ENCODE data around the gene MPP2.

MPP2 gene

DNA sequence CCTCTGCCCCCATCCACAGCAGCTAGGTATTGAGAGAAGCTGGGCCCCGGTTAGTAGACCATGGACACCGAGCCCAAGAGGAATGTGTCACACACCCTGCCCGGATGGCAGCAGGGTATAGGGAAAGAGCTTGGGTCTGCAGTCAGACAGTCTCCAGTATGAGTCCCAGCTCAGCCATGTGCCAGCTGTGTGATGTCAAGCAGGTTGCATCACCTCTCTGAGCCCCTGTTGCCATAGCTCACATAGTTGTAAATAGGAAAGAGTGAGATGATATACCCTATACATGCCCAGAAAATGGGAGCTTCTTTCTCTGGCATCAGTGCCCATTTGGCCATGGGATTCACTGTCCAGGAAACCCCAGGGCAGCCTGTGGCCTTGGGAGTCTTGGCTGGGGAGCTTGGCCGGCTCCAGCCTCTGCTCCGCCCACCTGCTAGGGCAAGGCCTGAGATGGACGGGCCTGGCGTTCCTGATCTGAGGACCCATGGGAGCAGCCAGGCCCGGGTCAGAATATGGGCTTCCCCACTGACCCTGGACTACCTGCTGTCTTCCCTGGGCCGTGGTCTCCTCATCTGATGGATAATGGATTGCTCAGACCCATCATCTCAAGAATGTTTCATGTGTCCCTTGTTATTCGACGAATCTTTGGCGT lies 47.1 kb downstream of the MPP2 start:
- Histone ChIP-seq H3K4me1 (ENCODE audit: control insufficient read depth, insufficient read depth, low read length) (peaks cover 17% of the 10 kb centered on the region), H3K27ac (ENCODE audit: low read length) (no peak overlapping the region), H3K9me3 (ENCODE audit: control insufficient read depth in 2 of 2, low read length in 2 of 2) (no peaks in the 10 kb centered on the region)

DNA sequence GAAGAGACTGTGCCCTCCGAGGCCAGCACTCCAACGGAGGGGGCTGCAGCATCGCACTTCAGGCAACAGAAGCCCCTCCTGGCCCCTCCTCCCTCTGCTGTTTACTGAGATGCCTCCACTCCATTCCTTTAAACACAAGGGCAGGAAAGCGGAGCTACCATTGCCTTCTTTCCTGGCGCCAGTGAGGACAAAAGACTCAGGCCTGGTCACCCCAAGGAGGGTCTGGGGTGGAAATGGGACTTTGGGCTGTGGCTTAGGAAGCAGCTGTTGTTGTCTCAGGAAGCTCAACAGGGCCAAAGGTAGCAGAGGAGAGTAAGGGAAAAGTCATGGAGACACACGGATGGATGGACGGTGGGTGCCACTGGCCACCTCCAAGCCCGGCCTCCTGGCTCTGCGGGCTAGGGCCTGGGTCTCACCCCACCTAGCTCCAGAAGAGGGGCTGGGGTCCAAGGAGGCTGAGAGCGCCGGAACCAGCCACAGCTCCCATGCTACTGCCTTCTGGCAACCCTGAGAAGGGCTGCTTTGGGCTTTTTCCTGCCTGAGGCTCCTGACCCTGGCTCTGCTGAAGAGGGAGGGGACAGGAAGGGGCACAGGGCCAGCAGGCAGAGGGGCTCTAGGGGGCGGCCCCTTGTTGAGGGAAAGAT lies 49.3 kb downstream of the MPP2 start:
- H3K9me3 ChIP-seq (ENCODE audit: control insufficient read depth in 2 of 2, low read length in 2 of 2): no peaks in the 10 kb centered on the region
- H3K36me3 ChIP-seq (ENCODE audit: control insufficient read depth in 2 of 2, insufficient read depth in 2 of 2, low read length in 2 of 2): no peaks in the 10 kb centered on the region
- peaks cover 4 to 8% of the 10 kb centered on the region in 2 donors for H3K27me3 ChIP-seq (ENCODE audit: control insufficient read depth in 1 of 2, insufficient read depth in 2 of 2, low read length in 2 of 2)
- H3K4me1 ChIP-seq (ENCODE audit: control insufficient read depth, insufficient read depth, low read length): peaks cover 17% of the 10 kb centered on the region
- no peak overlapping the region for H3K27ac ChIP-seq (ENCODE audit: low read length)
- H3K4me3 ChIP-seq (ENCODE audit: low read length in 2 of 2): no peak overlapping the region
- H3K9ac ChIP-seq (ENCODE audit: low read length in 2 of 2): no peak overlapping the region

More for the DNA sequence above, 47.1 kb downstream of the MPP2 start:
- no peak overlapping the region for H3K4me3 ChIP-seq (ENCODE audit: low read length in 2 of 2)
- no peak overlapping the region for H3K9ac ChIP-seq (ENCODE audit: low read length in 2 of 2)
- H3K27me3 ChIP-seq (ENCODE audit: control insufficient read depth in 1 of 2, insufficient read depth in 2 of 2, low read length in 2 of 2): peaks cover 4 to 8% of the 10 kb centered on the region in 2 donors
- H3K36me3 ChIP-seq (ENCODE audit: control insufficient read depth in 2 of 2, insufficient read depth in 2 of 2, low read length in 2 of 2): no peaks in the 10 kb centered on the region

DNA sequence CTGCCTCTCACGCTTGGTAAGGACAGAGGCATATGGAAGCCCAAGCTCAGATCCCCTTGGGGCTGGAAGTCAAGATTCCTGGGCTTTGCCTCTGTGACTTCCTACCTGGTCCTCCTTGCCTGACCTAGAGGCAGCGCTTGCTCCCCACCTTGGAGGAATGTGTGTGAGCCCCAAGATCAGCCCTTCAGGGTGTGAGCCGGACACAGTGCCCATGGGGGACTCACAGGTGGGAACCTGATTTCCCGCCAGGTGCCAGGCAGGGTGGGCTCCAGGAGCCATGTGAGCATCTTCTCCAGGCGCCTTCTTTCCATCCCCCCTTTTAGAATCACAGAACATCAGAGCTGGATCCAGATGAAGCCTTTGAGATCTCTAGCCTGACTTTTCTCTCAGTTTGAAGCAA lies 50.2 kb downstream of the MPP2 start:
- H3K9ac ChIP-seq (ENCODE audit: low read length in 2 of 2): no peak overlapping the region
- peaks cover 16% of the 10 kb centered on the region for H3K4me1 ChIP-seq (ENCODE audit: control insufficient read depth, insufficient read depth, low read length)
- H3K4me3 ChIP-seq (ENCODE audit: low read length in 2 of 2): no peak overlapping the region
- peaks cover 4 to 8% of the 10 kb centered on the region in 2 donors for H3K27me3 ChIP-seq (ENCODE audit: control insufficient read depth in 1 of 2, insufficient read depth in 2 of 2, low read length in 2 of 2)
- no peaks in the 10 kb centered on the region for H3K9me3 ChIP-seq (ENCODE audit: control insufficient read depth in 2 of 2, low read length in 2 of 2)
- H3K27ac ChIP-seq (ENCODE audit: low read length): no peak overlapping the region
- no peaks in the 10 kb centered on the region for H3K36me3 ChIP-seq (ENCODE audit: control insufficient read depth in 2 of 2, insufficient read depth in 2 of 2, low read length in 2 of 2)

DNA sequence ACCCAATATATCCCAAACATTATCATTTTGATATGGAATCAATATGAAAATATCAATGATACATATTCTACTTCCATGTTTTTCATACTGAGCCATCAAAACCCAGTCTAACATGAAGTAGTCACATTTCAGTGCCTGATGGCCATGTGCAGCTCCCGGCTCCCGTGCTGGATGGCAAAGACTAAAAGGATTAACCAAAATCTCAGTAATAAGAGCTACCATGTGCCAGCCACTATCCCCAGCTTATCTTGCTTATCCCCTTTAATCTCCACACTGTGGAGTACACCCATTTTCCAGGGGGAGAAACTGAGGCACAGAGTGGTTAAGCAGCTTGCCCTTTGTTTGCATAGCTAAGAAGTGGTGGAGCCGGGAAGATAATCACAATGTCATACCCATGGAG lies 51.2 kb downstream of the MPP2 start:
- no peak overlapping the region for H3K4me3 ChIP-seq (ENCODE audit: low read length in 2 of 2)
- H3K9ac ChIP-seq (ENCODE audit: low read length in 2 of 2): no peak overlapping the region
- no peaks in the 10 kb centered on the region for H3K9me3 ChIP-seq (ENCODE audit: control insufficient read depth in 2 of 2, low read length in 2 of 2)
- no peaks in the 10 kb centered on the region for H3K36me3 ChIP-seq (ENCODE audit: control insufficient read depth in 2 of 2, insufficient read depth in 2 of 2, low read length in 2 of 2)
- peaks cover 4 to 8% of the 10 kb centered on the region in 2 donors for H3K27me3 ChIP-seq (ENCODE audit: control insufficient read depth in 1 of 2, insufficient read depth in 2 of 2, low read length in 2 of 2)
- peaks cover 10% of the 10 kb centered on the region for H3K4me1 ChIP-seq (ENCODE audit: control insufficient read depth, insufficient read depth, low read length)
- no peak overlapping the region for H3K27ac ChIP-seq (ENCODE audit: low read length)

DNA sequence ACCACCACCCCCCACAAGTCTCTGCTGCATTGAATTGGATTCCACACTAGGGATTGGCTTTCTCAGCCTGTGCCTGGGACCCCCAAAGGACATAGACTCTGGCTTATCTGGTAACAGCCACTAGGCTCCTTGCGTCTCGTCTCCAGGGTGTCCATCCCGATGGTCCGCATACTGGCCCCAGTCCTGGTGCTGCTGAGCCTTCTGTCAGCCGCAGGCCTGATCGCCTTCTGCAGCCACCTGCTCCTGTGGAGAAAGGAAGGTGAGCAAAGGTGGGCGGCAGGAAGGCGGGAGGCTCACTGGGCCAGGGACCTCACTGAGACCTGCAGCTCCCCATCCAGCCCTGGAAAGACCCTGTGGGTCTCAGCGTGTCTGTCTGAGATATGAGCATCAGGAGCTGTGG lies 52.3 kb downstream of the MPP2 start:
- Histone ChIP-seq H3K36me3 (ENCODE audit: control insufficient read depth in 2 of 2, insufficient read depth in 2 of 2, low read length in 2 of 2) (no peaks in the 10 kb centered on the region), H3K9ac (ENCODE audit: low read length in 2 of 2) (no peak overlapping the region), H3K4me3 (ENCODE audit: low read length in 2 of 2) (no peak overlapping the region), H3K9me3 (ENCODE audit: control insufficient read depth in 2 of 2, low read length in 2 of 2) (no peaks in the 10 kb centered on the region), H3K4me1 (ENCODE audit: control insufficient read depth, insufficient read depth, low read length) (peaks cover 2% of the 10 kb centered on the region), H3K27me3 (ENCODE audit: control insufficient read depth in 1 of 2, insufficient read depth in 2 of 2, low read length in 2 of 2) (peaks cover 4 to 8% of the 10 kb centered on the region in 2 donors), H3K27ac (ENCODE audit: low read length) (no peak overlapping the region)

DNA sequence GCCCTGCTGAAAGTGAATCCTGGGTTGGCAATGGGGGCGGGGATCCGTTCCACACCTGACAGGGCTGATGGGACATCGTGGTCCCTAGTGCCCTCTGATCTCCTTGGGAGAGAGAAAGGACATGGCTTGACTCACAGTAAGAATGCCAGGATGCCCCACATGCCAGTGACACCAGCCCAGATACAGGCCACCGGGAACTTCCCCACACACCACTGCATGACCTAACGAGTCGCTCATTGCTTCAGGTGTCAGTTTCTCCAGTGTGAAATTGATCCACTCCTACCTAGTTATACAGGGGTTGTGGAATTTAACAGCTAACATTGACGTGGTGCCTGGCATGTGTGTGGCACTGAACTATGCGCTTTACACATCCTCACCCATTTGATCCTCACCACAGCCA lies 52.8 kb downstream of the MPP2 start:
- Histone ChIP-seq H3K9me3 (ENCODE audit: control insufficient read depth in 2 of 2, low read length in 2 of 2) (no peaks in the 10 kb centered on the region), H3K4me1 (ENCODE audit: control insufficient read depth, insufficient read depth, low read length) (peaks cover 2% of the 10 kb centered on the region), H3K4me3 (ENCODE audit: low read length in 2 of 2) (no peak overlapping the region), H3K9ac (ENCODE audit: low read length in 2 of 2) (no peak overlapping the region), H3K27me3 (ENCODE audit: control insufficient read depth in 1 of 2, insufficient read depth in 2 of 2, low read length in 2 of 2) (peaks cover 4 to 8% of the 10 kb centered on the region in 2 donors), H3K27ac (ENCODE audit: low read length) (no peak overlapping the region), H3K36me3 (ENCODE audit: control insufficient read depth in 2 of 2, insufficient read depth in 2 of 2, low read length in 2 of 2) (no peaks in the 10 kb centered on the region)

DNA sequence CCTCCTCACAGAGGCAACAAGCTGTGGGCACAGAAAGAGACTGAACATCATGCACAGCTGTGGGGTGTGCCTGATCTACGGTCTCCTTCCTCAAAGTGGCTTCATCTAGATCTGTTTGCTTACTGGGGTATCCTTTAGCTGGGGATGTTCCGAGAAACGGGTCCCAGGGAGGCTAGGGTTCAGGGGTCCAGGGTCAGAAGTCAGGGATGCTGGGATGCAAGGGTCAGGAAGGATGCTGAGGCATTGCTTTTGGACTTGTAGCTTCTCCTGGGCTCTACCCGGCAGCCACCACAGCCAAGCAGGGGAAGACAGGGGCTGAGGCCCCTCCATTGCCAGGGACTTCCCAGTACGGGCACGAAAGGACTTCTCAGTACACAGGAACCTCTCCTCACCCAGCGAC lies 53.8 kb downstream of the MPP2 start:
- Histone ChIP-seq H3K9ac (ENCODE audit: low read length in 2 of 2) (no peak overlapping the region), H3K36me3 (ENCODE audit: control insufficient read depth in 2 of 2, insufficient read depth in 2 of 2, low read length in 2 of 2) (no peaks in the 10 kb centered on the region), H3K27ac (ENCODE audit: low read length) (no peak overlapping the region), H3K9me3 (ENCODE audit: control insufficient read depth in 2 of 2, low read length in 2 of 2) (no peaks in the 10 kb centered on the region), H3K4me1 (ENCODE audit: control insufficient read depth, insufficient read depth, low read length) (peaks cover 2% of the 10 kb centered on the region), H3K27me3 (ENCODE audit: control insufficient read depth in 1 of 2, insufficient read depth in 2 of 2, low read length in 2 of 2) (peaks cover 4 to 8% of the 10 kb centered on the region in 2 donors), H3K4me3 (ENCODE audit: low read length in 2 of 2) (no peak overlapping the region)

DNA sequence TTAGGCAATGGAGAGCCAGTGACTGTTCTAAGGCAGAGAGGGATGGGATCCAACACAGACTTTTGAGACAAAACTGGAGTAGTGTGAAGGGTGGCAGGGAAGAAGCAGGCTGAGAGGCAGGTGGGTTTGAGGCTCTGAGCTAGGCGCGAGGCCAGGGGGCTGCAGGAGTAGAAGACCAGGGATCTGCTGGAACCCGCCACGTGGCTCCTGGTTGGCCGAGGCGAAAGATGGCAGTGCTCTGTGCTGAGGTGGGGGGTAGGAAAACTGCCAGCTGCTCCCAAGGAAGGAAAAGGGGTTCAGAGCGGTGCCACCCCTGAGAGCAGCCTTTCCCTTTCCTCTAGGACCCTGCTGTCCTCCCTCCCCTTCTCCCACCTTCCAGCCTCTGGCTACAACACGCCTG lies 54.8 kb downstream of the MPP2 start:
- H3K9ac ChIP-seq (ENCODE audit: low read length in 2 of 2): no peak overlapping the region
- no peaks in the 10 kb centered on the region for H3K9me3 ChIP-seq (ENCODE audit: control insufficient read depth in 2 of 2, low read length in 2 of 2)
- peaks cover 4 to 6% of the 10 kb centered on the region in 2 donors for H3K27me3 ChIP-seq (ENCODE audit: control insufficient read depth in 1 of 2, insufficient read depth in 2 of 2, low read length in 2 of 2)
- no peaks in the 10 kb centered on the region for H3K36me3 ChIP-seq (ENCODE audit: control insufficient read depth in 2 of 2, insufficient read depth in 2 of 2, low read length in 2 of 2)
- no peak overlapping the region for H3K4me3 ChIP-seq (ENCODE audit: low read length in 2 of 2)
- H3K4me1 ChIP-seq (ENCODE audit: control insufficient read depth, insufficient read depth, low read length): no peaks in the 10 kb centered on the region
- no peak overlapping the region for H3K27ac ChIP-seq (ENCODE audit: low read length)

DNA sequence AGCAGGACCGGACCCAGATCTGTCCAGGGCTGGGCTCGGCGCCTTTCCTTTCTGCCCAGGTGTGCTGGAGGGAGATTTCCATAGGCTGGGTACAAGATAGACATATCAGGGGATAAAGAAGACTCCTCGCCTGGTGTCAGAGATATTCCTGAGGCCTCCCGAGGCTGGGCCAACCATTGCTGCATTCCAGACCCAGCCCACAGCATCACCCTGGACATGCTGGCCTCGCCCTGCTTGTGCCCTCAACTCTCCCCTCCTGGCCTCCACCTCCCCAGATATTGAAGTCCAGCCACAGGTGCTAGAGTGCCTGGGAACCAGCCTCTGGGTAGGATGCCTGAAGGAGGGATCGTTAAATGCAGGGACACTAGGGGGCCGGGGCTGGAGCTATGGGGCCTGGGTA lies 58.2 kb downstream of the MPP2 start:
- Histone ChIP-seq H3K9ac (ENCODE audit: low read length in 2 of 2) (no peak overlapping the region), H3K4me3 (ENCODE audit: low read length in 2 of 2) (no peak overlapping the region), H3K36me3 (ENCODE audit: control insufficient read depth in 2 of 2, insufficient read depth in 2 of 2, low read length in 2 of 2) (no peaks in the 10 kb centered on the region), H3K27ac (ENCODE audit: low read length) (no peak overlapping the region), H3K4me1 (ENCODE audit: control insufficient read depth, insufficient read depth, low read length) (peaks cover 7% of the 10 kb centered on the region), H3K27me3 (ENCODE audit: control insufficient read depth in 1 of 2, insufficient read depth in 2 of 2, low read length in 2 of 2) (no peaks in the 10 kb centered on the region), H3K9me3 (ENCODE audit: control insufficient read depth in 2 of 2, low read length in 2 of 2) (no peaks in the 10 kb centered on the region)

DNA sequence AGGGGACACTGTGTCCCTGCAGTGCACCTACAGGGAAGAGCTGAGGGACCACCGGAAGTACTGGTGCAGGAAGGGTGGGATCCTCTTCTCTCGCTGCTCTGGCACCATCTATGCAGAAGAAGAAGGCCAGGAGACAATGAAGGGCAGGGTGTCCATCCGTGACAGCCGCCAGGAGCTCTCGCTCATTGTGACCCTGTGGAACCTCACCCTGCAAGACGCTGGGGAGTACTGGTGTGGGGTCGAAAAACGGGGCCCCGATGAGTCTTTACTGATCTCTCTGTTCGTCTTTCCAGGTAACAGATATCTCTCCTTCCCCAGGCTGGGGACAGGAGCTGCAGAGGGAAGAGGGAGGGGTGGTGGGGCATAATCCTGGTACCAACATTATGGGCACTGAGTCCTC lies 58.7 kb downstream of the MPP2 start:
- Histone ChIP-seq H3K9ac (ENCODE audit: low read length in 2 of 2) (no peak overlapping the region), H3K36me3 (ENCODE audit: control insufficient read depth in 2 of 2, insufficient read depth in 2 of 2, low read length in 2 of 2) (no peaks in the 10 kb centered on the region), H3K4me1 (ENCODE audit: control insufficient read depth, insufficient read depth, low read length) (peaks cover 7% of the 10 kb centered on the region), H3K9me3 (ENCODE audit: control insufficient read depth in 2 of 2, low read length in 2 of 2) (no peaks in the 10 kb centered on the region), H3K4me3 (ENCODE audit: low read length in 2 of 2) (no peak overlapping the region), H3K27me3 (ENCODE audit: control insufficient read depth in 1 of 2, insufficient read depth in 2 of 2, low read length in 2 of 2) (no peaks in the 10 kb centered on the region), H3K27ac (ENCODE audit: low read length) (no peak overlapping the region)

DNA sequence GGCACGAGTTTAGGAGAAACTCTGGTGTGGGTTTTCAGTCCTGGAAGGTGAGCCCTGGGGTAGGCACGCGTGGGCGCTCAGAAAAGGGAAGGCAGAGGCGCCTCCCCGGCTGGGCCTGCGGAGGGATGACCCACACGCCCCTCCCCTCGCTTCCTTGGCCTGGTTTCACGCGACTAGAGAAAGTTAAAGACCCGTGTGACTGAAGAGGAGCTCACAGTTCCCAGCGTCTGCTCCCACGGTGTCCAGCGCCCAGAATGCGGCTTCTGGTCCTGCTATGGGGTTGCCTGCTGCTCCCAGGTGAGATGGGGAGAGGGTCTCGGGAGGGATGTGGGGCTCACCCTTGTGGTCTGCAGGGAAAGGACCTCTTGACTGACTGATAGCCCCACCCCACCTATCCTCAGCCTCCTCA lies 60.4 kb downstream of the MPP2 start, which contains the start of gene CD300LG:
Gene CD300LG, plus strand, starts transcription at position 214 of the 409 bp plus-strand sequence. Its CDS starts 41 bp downstream, at position 255.
- Histone ChIP-seq H3K4me3 (ENCODE audit: low read length in 2 of 2) (no peak within 1 kb of the TSS), H3K9ac (ENCODE audit: low read length in 2 of 2) (no peak within 1 kb of the TSS), H3K9me3 (ENCODE audit: control insufficient read depth in 2 of 2, low read length in 2 of 2) (no peaks in the 10 kb centered on the region), H3K27me3 (ENCODE audit: control insufficient read depth in 1 of 2, insufficient read depth in 2 of 2, low read length in 2 of 2) (no peaks in the 10 kb centered on the region), H3K36me3 (ENCODE audit: control insufficient read depth in 2 of 2, insufficient read depth in 2 of 2, low read length in 2 of 2) (no peaks in the 10 kb centered on the region), H3K4me1 (ENCODE audit: control insufficient read depth, insufficient read depth, low read length) (peaks cover 7% of the 10 kb centered on the region), H3K27ac (ENCODE audit: low read length) (no peak within 1 kb of the TSS)
